GM12892 (cell line): Measurements from ENCODE around the gene CPT1C.

Experiments
- POLR2A ChIP-seq: IDR thresholded peaks from 2 replicates; pipeline ENCODE4 v1.6.1; 2011; ENCODE audit warnings: low read depth, low read length, control low read depth
- POLR2AphosphoS5 ChIP-seq: IDR thresholded peaks from 2 replicates; pipeline ENCODE4 v1.6.1; 2011; ENCODE audit warnings: low read depth, low read length, control low read depth
- TAF1 ChIP-seq: IDR thresholded peaks from 2 replicates; pipeline ENCODE4 v1.6.1; 2011; ENCODE audit warnings: low read depth, mild to moderate bottlenecking, control low read depth, low read length, borderline replicate concordance

DNA sequence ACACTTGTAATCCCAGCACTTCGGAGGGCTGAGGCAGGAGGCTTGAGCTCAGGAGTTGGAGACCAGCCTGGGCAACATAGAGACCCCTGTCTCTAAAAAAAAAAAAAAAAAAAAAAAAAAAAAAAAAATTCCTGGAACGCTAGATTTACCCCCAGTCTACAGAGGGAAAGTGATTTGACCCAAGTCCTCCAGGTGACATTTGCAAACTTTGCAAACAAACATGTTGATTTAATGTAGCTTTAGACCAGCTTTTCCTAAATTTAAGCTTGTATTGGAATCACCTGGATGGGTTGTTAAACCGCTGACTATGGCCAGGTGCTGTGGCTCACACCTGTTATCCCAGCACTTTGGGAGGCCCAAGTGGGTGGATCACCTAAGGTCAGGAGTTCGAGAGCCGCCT, 8.4 kb downstream of the CPT1C start:
- TF ChIP-seq POLR2A = no peak
- TF ChIP-seq POLR2AphosphoS5 = no peak
- TF ChIP-seq TAF1 = no peak
